ENCODE measurements around the gene ARMH1.

ARMH1 gene

GRCh38 chr1:44735992-44736391, 61.5 kb downstream of the ARMH1 start:
- H3K4me3 ChIP-seq (ENCODE audit: low read length) = no peak overlapping the region
- TF ChIP-seq, protein P1, sequence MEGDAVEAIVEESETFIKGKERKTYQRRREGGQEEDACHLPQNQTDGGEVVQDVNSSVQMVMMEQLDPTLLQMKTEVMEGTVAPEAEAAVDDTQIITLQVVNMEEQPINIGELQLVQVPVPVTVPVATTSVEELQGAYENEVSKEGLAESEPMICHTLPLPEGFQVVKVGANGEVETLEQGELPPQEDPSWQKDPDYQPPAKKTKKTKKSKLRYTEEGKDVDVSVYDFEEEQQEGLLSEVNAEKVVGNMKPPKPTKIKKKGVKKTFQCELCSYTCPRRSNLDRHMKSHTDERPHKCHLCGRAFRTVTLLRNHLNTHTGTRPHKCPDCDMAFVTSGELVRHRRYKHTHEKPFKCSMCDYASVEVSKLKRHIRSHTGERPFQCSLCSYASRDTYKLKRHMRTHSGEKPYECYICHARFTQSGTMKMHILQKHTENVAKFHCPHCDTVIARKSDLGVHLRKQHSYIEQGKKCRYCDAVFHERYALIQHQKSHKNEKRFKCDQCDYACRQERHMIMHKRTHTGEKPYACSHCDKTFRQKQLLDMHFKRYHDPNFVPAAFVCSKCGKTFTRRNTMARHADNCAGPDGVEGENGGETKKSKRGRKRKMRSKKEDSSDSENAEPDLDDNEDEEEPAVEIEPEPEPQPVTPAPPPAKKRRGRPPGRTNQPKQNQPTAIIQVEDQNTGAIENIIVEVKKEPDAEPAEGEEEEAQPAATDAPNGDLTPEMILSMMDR (conservative IDR thresholded peaks at IDR 0.05; ENCODE audit: low read length) = no peak

DNA sequence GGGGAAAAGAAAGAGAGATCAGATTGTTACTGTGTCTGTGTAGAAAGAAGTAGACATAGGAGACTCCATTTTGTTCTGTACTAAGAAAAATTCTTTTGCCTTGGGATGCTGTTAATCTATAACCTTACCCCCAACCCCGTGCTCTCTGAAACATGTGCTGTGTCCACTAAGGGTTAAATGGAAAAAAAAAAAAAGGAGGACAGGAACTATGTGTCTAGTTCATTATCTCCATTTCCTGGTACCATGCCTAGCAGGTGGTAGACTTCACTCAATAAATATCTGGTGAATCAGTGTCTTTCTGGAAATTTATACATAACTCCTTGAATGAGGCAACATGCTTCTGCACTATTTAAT, 64.4 kb downstream of the ARMH1 start:
- H3K4me3 ChIP-seq (ENCODE audit: low read length) = peak overlapping the region; percentile 63
- peak; percentile 14 for DNase-seq (ENCODE audit: low read depth)

More at GRCh38 chr1:44735992-44736391, 61.5 kb downstream of the ARMH1 start:
- DNase-seq (ENCODE audit: low read depth) = no peak

DNA sequence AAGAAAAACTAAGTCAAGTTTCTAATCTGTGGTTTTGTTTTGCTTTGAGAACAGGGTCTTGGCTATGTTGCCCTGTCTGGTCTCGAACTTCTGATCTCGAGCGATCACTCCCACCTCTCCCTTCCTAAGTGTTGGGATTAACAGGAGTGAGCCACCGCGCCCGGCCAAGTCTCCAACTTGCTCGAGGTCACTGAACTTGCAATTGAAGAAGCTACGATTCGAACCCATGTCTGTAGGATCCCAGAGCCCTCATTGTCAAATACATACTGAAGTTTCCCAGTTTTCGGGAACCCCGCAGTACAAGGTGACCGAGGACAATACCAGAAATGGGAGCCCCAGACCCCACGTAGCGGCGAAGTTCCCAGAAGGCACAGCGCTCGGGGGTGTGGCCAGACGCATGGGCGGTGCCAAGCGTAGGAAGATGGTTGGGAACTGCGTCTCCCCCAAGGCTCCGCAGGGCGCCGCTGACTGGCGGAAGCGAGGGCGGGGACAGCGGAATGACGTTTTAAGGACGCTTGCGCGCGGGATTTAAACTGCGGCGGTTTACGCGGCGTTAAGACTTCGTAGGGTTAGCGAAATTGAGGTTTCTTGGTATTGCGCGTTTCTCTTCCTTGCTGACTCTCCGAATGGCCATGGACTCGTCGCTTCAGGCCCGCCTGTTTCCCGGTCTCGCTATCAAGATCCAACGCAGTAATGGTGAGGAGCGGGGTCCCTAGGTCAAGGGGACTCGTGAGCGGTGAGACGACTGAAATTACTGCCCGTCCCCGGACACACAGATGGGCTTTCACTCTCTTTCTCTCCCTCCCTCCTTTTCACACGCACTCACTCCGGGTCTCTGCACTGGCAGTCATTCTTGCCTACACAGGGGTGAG, 65.0 kb downstream of the ARMH1 start, which contains the start of gene KIF2C:
TSS of gene KIF2C (plus strand) at position 531 of the 872 bp plus-strand sequence. CDS start at position 627, 96 bp downstream.
- peak within 1 kb of the TSS; percentile 85 for H3K4me3 ChIP-seq (ENCODE audit: low read length)
- DNase-seq (ENCODE audit: low read depth) = peak; percentile 97
- TF ChIP-seq, protein P1 (conservative IDR thresholded peaks at IDR 0.05; ENCODE audit: low read length) = no peak

DNA sequence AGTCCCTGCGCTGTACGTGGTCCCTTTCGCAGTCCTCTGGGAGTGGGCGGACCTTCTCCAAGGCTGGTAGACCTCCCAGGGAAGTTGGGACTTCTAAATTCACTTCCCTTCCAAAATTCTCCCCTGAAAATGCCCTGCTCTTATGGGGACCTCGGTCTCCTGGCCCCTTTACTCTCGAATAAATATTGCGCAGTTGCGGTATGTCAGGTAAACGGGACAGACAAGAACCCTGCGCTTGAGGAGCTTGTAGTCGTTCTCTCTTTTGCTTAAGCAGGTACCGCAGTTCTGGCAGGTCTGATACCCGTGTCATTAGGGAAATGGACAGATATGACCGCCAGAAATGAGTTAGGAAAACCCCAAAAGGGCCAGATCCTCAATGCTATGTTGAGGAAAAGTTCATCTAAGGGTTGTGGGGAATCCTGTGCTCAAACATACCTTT, 65.7 kb downstream of the ARMH1 start:
- no peak for DNase-seq (ENCODE audit: low read depth)
- TF ChIP-seq, protein P1 (conservative IDR thresholded peaks at IDR 0.05; ENCODE audit: low read length) = no peak
- peak overlapping the region; percentile 85 for H3K4me3 ChIP-seq (ENCODE audit: low read length)

DNA sequence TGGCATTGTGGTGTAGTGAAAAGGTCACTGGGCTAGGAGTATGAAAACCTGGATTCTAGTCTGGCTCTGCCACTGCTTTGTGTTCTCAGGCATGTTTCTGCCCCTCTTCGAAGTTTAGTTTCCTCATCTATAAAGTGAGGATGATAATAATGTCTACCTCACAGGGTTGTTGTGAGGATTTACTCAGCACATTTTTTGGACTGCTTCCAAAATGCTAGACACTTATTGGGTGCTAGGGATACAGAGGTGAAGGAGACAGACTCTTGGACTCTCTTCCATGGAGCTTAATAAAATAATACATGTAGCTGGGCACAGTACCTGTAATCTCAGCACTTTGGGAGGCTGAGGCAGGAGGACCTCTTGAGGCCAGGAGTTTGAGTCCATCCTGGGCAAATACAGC, 68.7 kb downstream of the ARMH1 start:
- no peak overlapping the region for H3K4me3 ChIP-seq (ENCODE audit: low read length)
- no peak for DNase-seq (ENCODE audit: low read depth)
- TF ChIP-seq, protein P1 (conservative IDR thresholded peaks at IDR 0.05; ENCODE audit: low read length) = no peak

DNA sequence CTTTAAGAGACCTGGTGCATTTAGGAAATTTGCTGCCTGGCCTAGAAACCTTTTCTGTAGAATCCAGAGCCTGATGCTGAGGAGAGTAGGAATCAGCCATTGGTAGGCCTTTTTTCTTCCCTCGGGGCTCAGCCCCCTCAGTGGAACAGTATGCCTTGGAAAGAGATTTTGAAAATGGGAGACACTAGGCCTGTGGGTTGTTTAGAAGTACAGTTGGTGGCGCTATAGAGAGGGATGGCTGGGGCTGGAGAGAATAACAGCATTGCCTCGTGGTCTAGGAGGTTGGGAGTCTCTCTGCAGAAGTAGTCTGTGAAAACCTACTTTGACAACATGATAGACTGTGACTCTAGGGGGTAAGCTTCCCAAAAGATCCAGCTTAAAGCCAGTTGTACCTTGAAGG, 73.4 kb downstream of the ARMH1 start:
- no peak for DNase-seq (ENCODE audit: low read depth)
- no peak overlapping the region for H3K4me3 ChIP-seq (ENCODE audit: low read length)
- TF ChIP-seq, protein P1 (conservative IDR thresholded peaks at IDR 0.05; ENCODE audit: low read length) = no peak

DNA sequence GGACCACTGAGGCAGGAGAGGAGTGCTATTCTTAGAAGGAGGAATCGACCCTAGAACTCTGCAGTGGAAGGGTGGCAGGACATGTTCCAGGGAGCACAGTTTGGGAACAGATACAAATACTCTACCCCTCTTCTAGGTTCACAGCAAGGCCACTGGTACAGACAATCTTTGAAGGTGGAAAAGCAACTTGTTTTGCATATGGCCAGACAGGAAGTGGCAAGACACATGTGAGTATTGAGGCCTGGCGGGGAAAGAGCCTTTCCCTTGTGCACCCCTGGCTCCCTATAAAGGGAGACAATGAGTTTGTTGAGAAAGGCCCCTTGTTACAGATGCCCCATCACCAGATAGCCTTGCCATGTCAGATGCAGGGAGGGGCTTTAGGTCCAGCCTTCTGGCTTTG, 82.9 kb downstream of the ARMH1 start:
- TF ChIP-seq, protein P1 (conservative IDR thresholded peaks at IDR 0.05; ENCODE audit: low read length) = no peak
- DNase-seq (ENCODE audit: low read depth) = no peak
- no peak overlapping the region for H3K4me3 ChIP-seq (ENCODE audit: low read length)
